GM23338 (cell line): ENCODE results near the gene C16orf87. TPM values are rescaled to one million over a fixed set of nuclear protein-coding genes. Genes with fewer than 3 reads are reported as not detected.

Experiments used
- ATAC-seq: fragments of 200-7000 bp; cut with Tn5 transposase; 3 replicates; pipeline ENCODE4 v1.9.1; 2020
- DNase-seq: peaks from one replicate; pipeline ENCODE4 v3.0.0-alpha.2; 2015; ENCODE audit warnings: low spot score
- H2AFZ ChIP-seq: fragments of 200-600 bp; sonication (generic); 2 replicates; pipeline ENCODE4 v1.8.0; 2016; ENCODE audit warnings: antibody characterized with exemption, mild to moderate bottlenecking, moderate library complexity
- H3F3A ChIP-seq: fragments of 200-600 bp; sonication (generic); replicated peaks from 2 replicates; pipeline ENCODE4 v1.8.0; 2017; ENCODE audit warnings: antibody characterized with exemption, mixed run types, low read depth
- H3K27ac ChIP-seq: fragments of 200-600 bp; sonication (generic); 2 replicates; pipeline ENCODE4 v1.6.1; 2016; ENCODE audit warnings: low read depth
- H3K27me3 ChIP-seq: fragments of 200-600 bp; sonication (generic); 2 replicates; pipeline ENCODE4 v1.8.0; 2016; ENCODE audit warnings: mild to moderate bottlenecking, mixed run types, moderate library complexity; ENCODE audit not compliant: insufficient read depth
- H3K36me3 ChIP-seq: fragments of 200-600 bp; sonication (generic); 2 replicates; pipeline ENCODE4 v1.8.0; 2016; ENCODE audit warnings: mild to moderate bottlenecking; ENCODE audit not compliant: insufficient read depth
- H3K4me1 ChIP-seq: fragments of 200-600 bp; sonication (generic); 2 replicates; pipeline ENCODE4 v1.8.0; 2016; ENCODE audit warnings: mild to moderate bottlenecking, moderate library complexity; ENCODE audit not compliant: insufficient read depth
- H3K4me2 ChIP-seq: fragments of 200-600 bp; sonication (generic); 2 replicates; pipeline ENCODE4 v1.7.1; 2017; ENCODE audit warnings: mixed run types
- H3K4me3 ChIP-seq: fragments of 200-600 bp; sonication (generic); 2 replicates; pipeline ENCODE4 v1.6.1; 2016; ENCODE audit warnings: mixed run types
- H3K79me2 ChIP-seq: fragments of 200-600 bp; sonication (generic); replicated peaks from 2 replicates; pipeline ENCODE4 v1.8.0; 2017; ENCODE audit warnings: mild to moderate bottlenecking; ENCODE audit not compliant: insufficient read depth
- H3K9me2 ChIP-seq: fragments of 200-600 bp; sonication (generic); 2 replicates; pipeline ENCODE4 v1.8.0; 2017; ENCODE audit not compliant: insufficient read depth
- H4K20me1 ChIP-seq: fragments of 200-600 bp; sonication (generic); replicated peaks from 2 replicates; pipeline ENCODE4 v1.8.0; 2017; ENCODE audit warnings: mild to moderate bottlenecking; ENCODE audit not compliant: insufficient read depth
- H3K27ac Mint-ChIP-seq: 2 replicates; pipeline ENCODE4 v1.8.0; 2020; ENCODE audit warnings: inconsistent platforms, mild to moderate bottlenecking, moderate library complexity, mixed read lengths
- H3K27me3 Mint-ChIP-seq: 3 replicates; pipeline ENCODE4 v1.8.0; 2022; ENCODE audit warnings: low read depth, mild to moderate bottlenecking, moderate library complexity, mixed read lengths, inconsistent platforms; ENCODE audit not compliant: insufficient read depth, poor library complexity
- H3K36me3 Mint-ChIP-seq: 3 replicates; pipeline ENCODE4 v1.8.0; 2021; ENCODE audit warnings: low read depth, mild to moderate bottlenecking, inconsistent platforms, moderate library complexity, mixed read lengths
- H3K4me1 Mint-ChIP-seq: 3 replicates; pipeline ENCODE4 v1.8.0; 2020; ENCODE audit warnings: mild to moderate bottlenecking, inconsistent platforms, mixed read lengths
- H3K4me3 Mint-ChIP-seq: 3 replicates; pipeline ENCODE4 v1.8.0; 2021; ENCODE audit warnings: moderate library complexity, mild to moderate bottlenecking, inconsistent platforms, mixed read lengths
- H3K9me3 Mint-ChIP-seq: 3 replicates; pipeline ENCODE4 v1.8.0; 2020; ENCODE audit warnings: moderate library complexity, mild to moderate bottlenecking, inconsistent platforms, mixed read lengths
- CREB1 ChIP-seq: fragments of 250-450 bp; sonication (Bioruptor Pico); IDR thresholded peaks from 2 replicates; pipeline ENCODE4 v1.5.0; 2020; ENCODE audit warnings: low read depth, mild to moderate bottlenecking, moderate library complexity
- EZH2 ChIP-seq: fragments of 200-600 bp; sonication (generic); IDR thresholded peaks from one replicate; pipeline ENCODE4 v1.8.0; 2017; ENCODE audit warnings: antibody characterized with exemption, mild to moderate bottlenecking, low read depth; ENCODE audit not compliant: unreplicated experiment
- EZH2phosphoT487 ChIP-seq: fragments of 200-600 bp; sonication (generic); IDR thresholded peaks from one replicate; pipeline ENCODE4 v1.8.1; 2018; ENCODE audit warnings: antibody characterized with exemption; ENCODE audit not compliant: unreplicated experiment
- JUNB ChIP-seq: IDR thresholded peaks from one replicate; pipeline ENCODE4 v1.6.1; 2016; ENCODE audit warnings: antibody characterized with exemption; ENCODE audit not compliant: unreplicated experiment
- NANOG ChIP-seq: IDR thresholded peaks from 2 replicates; pipeline ENCODE4 v1.6.1; 2016; ENCODE audit warnings: antibody characterized with exemption, borderline replicate concordance
- POLR2AphosphoS5 ChIP-seq: IDR thresholded peaks from 2 replicates; pipeline ENCODE4 v1.6.1; 2016; ENCODE audit warnings: antibody characterized with exemption, low read depth
- STAT1 ChIP-seq: IDR thresholded peaks from one replicate; pipeline ENCODE4 v1.6.1; 2016; ENCODE audit warnings: antibody characterized with exemption; ENCODE audit not compliant: unreplicated experiment
- ZNF114 ChIP-seq: fragments of 250-450 bp; sonication (Bioruptor Pico); IDR thresholded peaks from 2 replicates; pipeline ENCODE4 v1.5.0; 2020; ENCODE audit warnings: mild to moderate bottlenecking, moderate library complexity
- ZNF331 ChIP-seq: fragments of 250-450 bp; sonication (Bioruptor Pico); IDR thresholded peaks from 2 replicates; pipeline ENCODE4 v1.5.0; 2020; ENCODE audit warnings: low read depth, mild to moderate bottlenecking, moderate library complexity
- polyA plus RNA-seq: library from polyadenylated mRNA; unstranded; fragments of >200 nt; fragmentation: Nextera tagmentation; extraction: Ambion mirVana; gene quantifications from 2 replicates; pipeline ENCODE4 v1.2.1, GENCODE V29; 2016
- total RNA-seq: library from RNA; depleted of rRNA; stranded (reverse); fragments of >200 nt; shearing (Covaris generic); gene quantifications from 2 replicates; pipeline ENCODE4 v1.2.3, GENCODE V29; 2014
- TF ChIP-seq, protein P1 (sequence below): IDR thresholded peaks from one replicate; pipeline ENCODE4 v1.6.1; 2018; ENCODE audit warnings: antibody characterized with exemption; ENCODE audit not compliant: unreplicated experiment
- TF ChIP-seq, protein P2 (sequence below): fragments of 250-450 bp; sonication (Bioruptor Pico); IDR thresholded peaks from 2 replicates; pipeline ENCODE4 v1.5.0; 2020; ENCODE audit warnings: mild to moderate bottlenecking, moderate library complexity
- TF ChIP-seq, protein P3 (sequence below), 2 experiments: fragments of 200-600 bp in 1 of 2; sonication (generic) in 1 of 2; conservative IDR thresholded peaks; 2 replicates each; pipeline versions ENCODE4 v1.5.1 to v1.6.1; 2016 to 2017; ENCODE audit warnings: antibody characterized with exemption in 2 of 2, low read depth in 2 of 2, mild to moderate bottlenecking in 2 of 2, moderate library complexity in 1 of 2
- TF ChIP-seq, protein P4 (sequence below): IDR thresholded peaks from 2 replicates; pipeline ENCODE4 v1.6.1; 2016; ENCODE audit warnings: antibody characterized with exemption

Gene C16orf87
- total and polyA plus RNA-seq, 2 experiments from 2014 or later = 23.4 to 46.0 TPM

DNA sequence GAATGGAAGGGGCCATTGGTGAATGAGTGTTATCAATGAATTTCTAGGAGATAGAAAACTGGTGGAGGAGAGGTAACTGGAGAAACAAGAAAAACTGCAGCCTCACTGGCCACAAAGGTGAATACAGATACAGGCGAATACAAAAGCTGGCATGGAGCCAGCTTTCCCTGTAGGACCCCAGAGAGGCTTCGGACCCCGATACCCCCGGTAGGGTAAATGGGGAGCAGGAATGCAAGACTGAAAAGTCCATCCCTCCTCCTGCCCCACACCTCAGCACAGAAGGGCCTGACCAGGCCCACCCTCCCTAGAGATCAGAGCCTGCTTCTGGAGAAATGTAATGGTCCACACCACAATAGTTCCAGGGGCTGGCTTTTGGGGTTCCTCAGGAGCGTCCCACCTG, 78.0 kb downstream of the C16orf87 start:
- Histone ChIP-seq H4K20me1 (no peaks in the 10 kb centered on the region), H2AFZ (no peak overlapping the region), H3K4me3 (no peak overlapping the region), H3K79me2 (no peaks in the 10 kb centered on the region), H3K4me2 (no peak overlapping the region), H3K27ac (no peak overlapping the region), H3K36me3 (no peaks in the 10 kb centered on the region), H3F3A (no peaks in the 10 kb centered on the region), H3K9me2 (peaks cover 4% of the 10 kb centered on the region; the same call in 1 of the 2 replicates), H3K27me3 (no peaks in the 10 kb centered on the region), H3K4me1 (peaks cover 9% of the 10 kb centered on the region)
- H3K9me3 Mint-ChIP-seq = no peaks in the 10 kb centered on the region; the same call in 2 of the 3 replicates
- H3K4me1 Mint-ChIP-seq = peaks cover 28% of the 10 kb centered on the region
- TF ChIP-seq, protein P1, sequence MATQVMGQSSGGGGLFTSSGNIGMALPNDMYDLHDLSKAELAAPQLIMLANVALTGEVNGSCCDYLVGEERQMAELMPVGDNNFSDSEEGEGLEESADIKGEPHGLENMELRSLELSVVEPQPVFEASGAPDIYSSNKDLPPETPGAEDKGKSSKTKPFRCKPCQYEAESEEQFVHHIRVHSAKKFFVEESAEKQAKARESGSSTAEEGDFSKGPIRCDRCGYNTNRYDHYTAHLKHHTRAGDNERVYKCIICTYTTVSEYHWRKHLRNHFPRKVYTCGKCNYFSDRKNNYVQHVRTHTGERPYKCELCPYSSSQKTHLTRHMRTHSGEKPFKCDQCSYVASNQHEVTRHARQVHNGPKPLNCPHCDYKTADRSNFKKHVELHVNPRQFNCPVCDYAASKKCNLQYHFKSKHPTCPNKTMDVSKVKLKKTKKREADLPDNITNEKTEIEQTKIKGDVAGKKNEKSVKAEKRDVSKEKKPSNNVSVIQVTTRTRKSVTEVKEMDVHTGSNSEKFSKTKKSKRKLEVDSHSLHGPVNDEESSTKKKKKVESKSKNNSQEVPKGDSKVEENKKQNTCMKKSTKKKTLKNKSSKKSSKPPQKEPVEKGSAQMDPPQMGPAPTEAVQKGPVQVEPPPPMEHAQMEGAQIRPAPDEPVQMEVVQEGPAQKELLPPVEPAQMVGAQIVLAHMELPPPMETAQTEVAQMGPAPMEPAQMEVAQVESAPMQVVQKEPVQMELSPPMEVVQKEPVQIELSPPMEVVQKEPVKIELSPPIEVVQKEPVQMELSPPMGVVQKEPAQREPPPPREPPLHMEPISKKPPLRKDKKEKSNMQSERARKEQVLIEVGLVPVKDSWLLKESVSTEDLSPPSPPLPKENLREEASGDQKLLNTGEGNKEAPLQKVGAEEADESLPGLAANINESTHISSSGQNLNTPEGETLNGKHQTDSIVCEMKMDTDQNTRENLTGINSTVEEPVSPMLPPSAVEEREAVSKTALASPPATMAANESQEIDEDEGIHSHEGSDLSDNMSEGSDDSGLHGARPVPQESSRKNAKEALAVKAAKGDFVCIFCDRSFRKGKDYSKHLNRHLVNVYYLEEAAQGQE = no peak
- TF ChIP-seq STAT1 (no peak), ZNF114 (CRISPR knock-in tag) (no peak), EZH2 (no peak), POLR2AphosphoS5 (no peak), ZNF331 (CRISPR knock-in tag) (no peak), NANOG (no peak), JUNB (no peak), CREB1 (CRISPR knock-in tag) (no peak), EZH2phosphoT487 (no peak)
- TF ChIP-seq, protein P2, sequence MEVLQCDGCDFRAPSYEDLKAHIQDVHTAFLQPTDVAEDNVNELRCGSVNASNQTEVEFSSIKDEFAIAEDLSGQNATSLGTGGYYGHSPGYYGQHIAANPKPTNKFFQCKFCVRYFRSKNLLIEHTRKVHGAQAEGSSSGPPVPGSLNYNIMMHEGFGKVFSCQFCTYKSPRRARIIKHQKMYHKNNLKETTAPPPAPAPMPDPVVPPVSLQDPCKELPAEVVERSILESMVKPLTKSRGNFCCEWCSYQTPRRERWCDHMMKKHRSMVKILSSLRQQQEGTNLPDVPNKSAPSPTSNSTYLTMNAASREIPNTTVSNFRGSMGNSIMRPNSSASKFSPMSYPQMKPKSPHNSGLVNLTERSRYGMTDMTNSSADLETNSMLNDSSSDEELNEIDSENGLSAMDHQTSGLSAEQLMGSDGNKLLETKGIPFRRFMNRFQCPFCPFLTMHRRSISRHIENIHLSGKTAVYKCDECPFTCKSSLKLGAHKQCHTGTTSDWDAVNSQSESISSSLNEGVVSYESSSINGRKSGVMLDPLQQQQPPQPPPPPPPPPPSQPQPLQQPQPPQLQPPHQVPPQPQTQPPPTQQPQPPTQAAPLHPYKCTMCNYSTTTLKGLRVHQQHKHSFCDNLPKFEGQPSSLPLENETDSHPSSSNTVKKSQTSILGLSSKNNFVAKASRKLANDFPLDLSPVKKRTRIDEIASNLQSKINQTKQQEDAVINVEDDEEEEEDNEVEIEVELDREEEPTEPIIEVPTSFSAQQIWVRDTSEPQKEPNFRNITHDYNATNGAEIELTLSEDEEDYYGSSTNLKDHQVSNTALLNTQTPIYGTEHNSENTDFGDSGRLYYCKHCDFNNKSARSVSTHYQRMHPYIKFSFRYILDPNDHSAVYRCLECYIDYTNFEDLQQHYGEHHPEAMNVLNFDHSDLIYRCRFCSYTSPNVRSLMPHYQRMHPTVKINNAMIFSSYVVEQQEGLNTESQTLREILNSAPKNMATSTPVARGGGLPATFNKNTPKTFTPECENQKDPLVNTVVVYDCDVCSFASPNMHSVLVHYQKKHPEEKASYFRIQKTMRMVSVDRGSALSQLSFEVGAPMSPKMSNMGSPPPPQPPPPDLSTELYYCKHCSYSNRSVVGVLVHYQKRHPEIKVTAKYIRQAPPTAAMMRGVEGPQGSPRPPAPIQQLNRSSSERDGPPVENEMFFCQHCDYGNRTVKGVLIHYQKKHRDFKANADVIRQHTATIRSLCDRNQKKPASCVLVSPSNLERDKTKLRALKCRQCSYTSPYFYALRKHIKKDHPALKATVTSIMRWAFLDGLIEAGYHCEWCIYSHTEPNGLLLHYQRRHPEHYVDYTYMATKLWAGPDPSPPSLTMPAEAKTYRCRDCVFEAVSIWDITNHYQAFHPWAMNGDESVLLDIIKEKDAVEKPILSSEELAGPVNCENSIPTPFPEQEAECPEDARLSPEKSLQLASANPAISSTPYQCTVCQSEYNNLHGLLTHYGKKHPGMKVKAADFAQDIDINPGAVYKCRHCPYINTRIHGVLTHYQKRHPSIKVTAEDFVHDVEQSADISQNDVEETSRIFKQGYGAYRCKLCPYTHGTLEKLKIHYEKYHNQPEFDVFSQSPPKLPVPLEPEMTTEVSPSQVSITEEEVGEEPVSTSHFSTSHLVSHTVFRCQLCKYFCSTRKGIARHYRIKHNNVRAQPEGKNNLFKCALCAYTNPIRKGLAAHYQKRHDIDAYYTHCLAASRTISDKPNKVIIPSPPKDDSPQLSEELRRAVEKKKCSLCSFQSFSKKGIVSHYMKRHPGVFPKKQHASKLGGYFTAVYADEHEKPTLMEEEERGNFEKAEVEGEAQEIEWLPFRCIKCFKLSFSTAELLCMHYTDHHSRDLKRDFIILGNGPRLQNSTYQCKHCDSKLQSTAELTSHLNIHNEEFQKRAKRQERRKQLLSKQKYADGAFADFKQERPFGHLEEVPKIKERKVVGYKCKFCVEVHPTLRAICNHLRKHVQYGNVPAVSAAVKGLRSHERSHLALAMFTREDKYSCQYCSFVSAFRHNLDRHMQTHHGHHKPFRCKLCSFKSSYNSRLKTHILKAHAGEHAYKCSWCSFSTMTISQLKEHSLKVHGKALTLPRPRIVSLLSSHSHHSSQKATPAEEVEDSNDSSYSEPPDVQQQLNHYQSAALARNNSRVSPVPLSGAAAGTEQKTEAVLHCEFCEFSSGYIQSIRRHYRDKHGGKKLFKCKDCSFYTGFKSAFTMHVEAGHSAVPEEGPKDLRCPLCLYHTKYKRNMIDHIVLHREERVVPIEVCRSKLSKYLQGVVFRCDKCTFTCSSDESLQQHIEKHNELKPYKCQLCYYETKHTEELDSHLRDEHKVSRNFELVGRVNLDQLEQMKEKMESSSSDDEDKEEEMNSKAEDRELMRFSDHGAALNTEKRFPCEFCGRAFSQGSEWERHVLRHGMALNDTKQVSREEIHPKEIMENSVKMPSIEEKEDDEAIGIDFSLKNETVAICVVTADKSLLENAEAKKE (CRISPR knock-in tag) = no peak
- TF ChIP-seq, protein P3, sequence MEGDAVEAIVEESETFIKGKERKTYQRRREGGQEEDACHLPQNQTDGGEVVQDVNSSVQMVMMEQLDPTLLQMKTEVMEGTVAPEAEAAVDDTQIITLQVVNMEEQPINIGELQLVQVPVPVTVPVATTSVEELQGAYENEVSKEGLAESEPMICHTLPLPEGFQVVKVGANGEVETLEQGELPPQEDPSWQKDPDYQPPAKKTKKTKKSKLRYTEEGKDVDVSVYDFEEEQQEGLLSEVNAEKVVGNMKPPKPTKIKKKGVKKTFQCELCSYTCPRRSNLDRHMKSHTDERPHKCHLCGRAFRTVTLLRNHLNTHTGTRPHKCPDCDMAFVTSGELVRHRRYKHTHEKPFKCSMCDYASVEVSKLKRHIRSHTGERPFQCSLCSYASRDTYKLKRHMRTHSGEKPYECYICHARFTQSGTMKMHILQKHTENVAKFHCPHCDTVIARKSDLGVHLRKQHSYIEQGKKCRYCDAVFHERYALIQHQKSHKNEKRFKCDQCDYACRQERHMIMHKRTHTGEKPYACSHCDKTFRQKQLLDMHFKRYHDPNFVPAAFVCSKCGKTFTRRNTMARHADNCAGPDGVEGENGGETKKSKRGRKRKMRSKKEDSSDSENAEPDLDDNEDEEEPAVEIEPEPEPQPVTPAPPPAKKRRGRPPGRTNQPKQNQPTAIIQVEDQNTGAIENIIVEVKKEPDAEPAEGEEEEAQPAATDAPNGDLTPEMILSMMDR (conservative IDR thresholded peaks at IDR 0.05; ENCODE audit: low read depth in 2 of 2) = no peak
- TF ChIP-seq, protein P4, sequence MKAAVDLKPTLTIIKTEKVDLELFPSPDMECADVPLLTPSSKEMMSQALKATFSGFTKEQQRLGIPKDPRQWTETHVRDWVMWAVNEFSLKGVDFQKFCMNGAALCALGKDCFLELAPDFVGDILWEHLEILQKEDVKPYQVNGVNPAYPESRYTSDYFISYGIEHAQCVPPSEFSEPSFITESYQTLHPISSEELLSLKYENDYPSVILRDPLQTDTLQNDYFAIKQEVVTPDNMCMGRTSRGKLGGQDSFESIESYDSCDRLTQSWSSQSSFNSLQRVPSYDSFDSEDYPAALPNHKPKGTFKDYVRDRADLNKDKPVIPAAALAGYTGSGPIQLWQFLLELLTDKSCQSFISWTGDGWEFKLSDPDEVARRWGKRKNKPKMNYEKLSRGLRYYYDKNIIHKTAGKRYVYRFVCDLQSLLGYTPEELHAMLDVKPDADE = no peak
- no peak overlapping the region for H3K27ac Mint-ChIP-seq
- DNase-seq = no peak
- peaks cover 16% of the 10 kb centered on the region for H3K27me3 Mint-ChIP-seq
- no peaks in the 10 kb centered on the region; the same call in 2 of the 3 replicates for H3K36me3 Mint-ChIP-seq
- no peak overlapping the region for H3K4me3 Mint-ChIP-seq
- ATAC-seq = no peak
